ENCODE data around the gene STAB2.

The STAB2 gene

GRCh38 chr12:103583008-103583407 lies 4.1 kb upstream of the STAB2 start:
- no peak for TF ChIP-seq CTCF (IDR thresholded peaks at IDR 0.05; ENCODE audit: low read depth, low read length)
- H3K4me3 ChIP-seq (ENCODE audit: low read depth, low read length), result no peak overlapping the region

- no peak overlapping the region for H3K4me3 ChIP-seq (ENCODE audit: low read depth, low read length)
- TF ChIP-seq CTCF (IDR thresholded peaks at IDR 0.05; ENCODE audit: low read depth, low read length), result no peak
Measured at GRCh38 chr12:103586132-103586531, 941 bp upstream of the STAB2 start.

GRCh38 chr12:103588680-103589079 lies 1.6 kb downstream of the STAB2 start:
- no peak for TF ChIP-seq CTCF (IDR thresholded peaks at IDR 0.05; ENCODE audit: low read depth, low read length)
- H3K4me3 ChIP-seq (ENCODE audit: low read depth, low read length), result no peak overlapping the region

- no peak overlapping the region for H3K4me3 ChIP-seq (ENCODE audit: low read depth, low read length)
- no peak for TF ChIP-seq CTCF (IDR thresholded peaks at IDR 0.05; ENCODE audit: low read depth, low read length)
Measured at GRCh38 chr12:103589517-103589916, 2.4 kb downstream of the STAB2 start.

GRCh38 chr12:103590271-103590670 lies 3.2 kb downstream of the STAB2 start:
- TF ChIP-seq CTCF (IDR thresholded peaks at IDR 0.05; ENCODE audit: low read depth, low read length), result no peak

GRCh38 chr12:103596981-103597380 lies 9.9 kb downstream of the STAB2 start:
- H3K4me3 ChIP-seq (ENCODE audit: low read depth, low read length), result no peak overlapping the region
- no peak for TF ChIP-seq CTCF (IDR thresholded peaks at IDR 0.05; ENCODE audit: low read depth, low read length)

More at GRCh38 chr12:103590271-103590670, 3.2 kb downstream of the STAB2 start:
- no peak overlapping the region for H3K4me3 ChIP-seq (ENCODE audit: low read depth, low read length)

GRCh38 chr12:103599274-103599673 lies 12.2 kb downstream of the STAB2 start:
- TF ChIP-seq CTCF (IDR thresholded peaks at IDR 0.05; ENCODE audit: low read depth, low read length), result no peak
- no peak overlapping the region for H3K4me3 ChIP-seq (ENCODE audit: low read depth, low read length)

Data from WI38 (cell line).